K562 (cell line): Measurements from ENCODE around the gene ERICH2. TPM values are rescaled to one million over a fixed set of nuclear protein-coding genes. Genes with fewer than 3 reads are reported as not detected.

Source experiments
- BDP1 ChIP-seq: IDR thresholded peaks from 3 replicates; pipeline ENCODE4 v1.6.1; 2011; ENCODE audit not compliant: insufficient read length, insufficient read depth
- BRD9 ChIP-seq: fragments of 450-650 bp; IDR thresholded peaks from 2 replicates; pipeline ENCODE4 v1.6.1; 2018; ENCODE audit warnings: low read depth; ENCODE audit not compliant: partially characterized antibody
- CCAR2 ChIP-seq: fragments of 200-400 bp; formaldehyde crosslinking; IDR thresholded peaks from 2 replicates; pipeline ENCODE4 v1.6.1; 2017; ENCODE audit warnings: mild to moderate bottlenecking, low read depth, low read length
- CHD1 ChIP-seq: fragments of 200-600 bp; sonication (generic); IDR thresholded peaks from one replicate; pipeline ENCODE4 v1.6.1; 2012; ENCODE audit warnings: mild to moderate bottlenecking, moderate library complexity, low read length, inconsistent platforms
- KAT8 ChIP-seq: fragments of 450-650 bp; IDR thresholded peaks from 2 replicates; pipeline ENCODE4 v1.6.1; 2016; ENCODE audit warnings: low read depth, mild to moderate bottlenecking
- NCOA1 ChIP-seq: fragments of 450-650 bp; IDR thresholded peaks from 2 replicates; pipeline ENCODE4 v1.6.1; 2016; ENCODE audit warnings: low read depth
- PHB2 ChIP-seq: fragments of 450-650 bp; IDR thresholded peaks from 2 replicates; pipeline ENCODE4 v1.6.1; 2017; ENCODE audit warnings: low read depth
- RAD51 ChIP-seq: fragments of 450-650 bp; IDR thresholded peaks from 2 replicates; pipeline ENCODE4 v1.7.1; 2016; ENCODE audit warnings: low read depth, mild to moderate bottlenecking, borderline replicate concordance
- RB1 ChIP-seq: fragments of 450-650 bp; IDR thresholded peaks from 2 replicates; pipeline ENCODE4 v1.6.1; 2017; ENCODE audit warnings: low read depth, mild to moderate bottlenecking
- SMARCA5 ChIP-seq: fragments of 450-650 bp; IDR thresholded peaks from 2 replicates; pipeline ENCODE4 v1.6.1; 2016
- SUPT5H ChIP-seq: fragments of 450-650 bp; IDR thresholded peaks from 2 replicates; pipeline ENCODE4 v1.6.1; 2016
- ZNF263 ChIP-seq: sonication (generic); formaldehyde crosslinking; IDR thresholded peaks from 2 replicates; pipeline ENCODE4 v1.8.0; 2022; ENCODE audit warnings: mild to moderate bottlenecking, missing genetic modification reagents, borderline replicate concordance
- polyA plus RNA-seq, 8 experiments: library from polyadenylated mRNA; depleted of rRNA in 4 of 8; stranded (reverse) in 5 of 8; unstranded in 3 of 8; fragments of >200 nt; fragmentation: Nextera tagmentation in 2 of 8; fragmentation: Illumina TruSeq in 1 of 8; extraction: Ambion mirVana in 2 of 8; extraction: Trizol in 1 of 8; gene quantifications; 2 replicates each; pipeline versions ENCODE4 v1.2.1 to v1.2.3, GENCODE V29; 2011 to 2014; ENCODE audit warnings: inconsistent platforms in 1 of 8, missing spikeins in 1 of 8
- total RNA-seq, 7 experiments: library from RNA; depleted of rRNA in 6 of 7; stranded (reverse); fragments of >200 nt in 6 of 7; fragmentation: Illumina TruSeq in 2 of 7; extraction: Trizol in 2 of 7; gene quantifications; 2 replicates each; pipeline versions ENCODE4 v1.2.1 to v1.2.3, GENCODE V29; 2011 to 2021; ENCODE audit warnings: low replicate concordance in 1 of 7
- TF ChIP-seq, protein P1 (sequence below): fragments of 250-450 bp; sonication (Bioruptor Pico); IDR thresholded peaks from 2 replicates; pipeline ENCODE4 v1.4.0; 2020
- TF ChIP-seq, protein P2 (sequence below): fragments of 450-650 bp; formaldehyde crosslinking; IDR thresholded peaks from 2 replicates; pipeline ENCODE4 v1.4.0; 2020; ENCODE audit warnings: mild to moderate bottlenecking, moderate library complexity
- TF ChIP-seq, protein P3 (sequence below): fragments of 250-450 bp; sonication (Bioruptor Pico); IDR thresholded peaks from 2 replicates; pipeline ENCODE4 v1.4.0; 2020; ENCODE audit warnings: mild to moderate bottlenecking, moderate library complexity, borderline replicate concordance
- TF ChIP-seq, protein P4 (sequence below): fragments of 250-450 bp; sonication (Bioruptor Pico); IDR thresholded peaks from 2 replicates; pipeline ENCODE4 v1.9.0; 2021; ENCODE audit warnings: mild to moderate bottlenecking, inconsistent platforms

Gene ERICH2
- total and polyA plus RNA-seq, 9 of the 15 experiments (the other 6 are each of a cell fraction or from before 2014, with no cell fraction given): 0.85 to 2.4 (median 1.6) TPM

DNA sequence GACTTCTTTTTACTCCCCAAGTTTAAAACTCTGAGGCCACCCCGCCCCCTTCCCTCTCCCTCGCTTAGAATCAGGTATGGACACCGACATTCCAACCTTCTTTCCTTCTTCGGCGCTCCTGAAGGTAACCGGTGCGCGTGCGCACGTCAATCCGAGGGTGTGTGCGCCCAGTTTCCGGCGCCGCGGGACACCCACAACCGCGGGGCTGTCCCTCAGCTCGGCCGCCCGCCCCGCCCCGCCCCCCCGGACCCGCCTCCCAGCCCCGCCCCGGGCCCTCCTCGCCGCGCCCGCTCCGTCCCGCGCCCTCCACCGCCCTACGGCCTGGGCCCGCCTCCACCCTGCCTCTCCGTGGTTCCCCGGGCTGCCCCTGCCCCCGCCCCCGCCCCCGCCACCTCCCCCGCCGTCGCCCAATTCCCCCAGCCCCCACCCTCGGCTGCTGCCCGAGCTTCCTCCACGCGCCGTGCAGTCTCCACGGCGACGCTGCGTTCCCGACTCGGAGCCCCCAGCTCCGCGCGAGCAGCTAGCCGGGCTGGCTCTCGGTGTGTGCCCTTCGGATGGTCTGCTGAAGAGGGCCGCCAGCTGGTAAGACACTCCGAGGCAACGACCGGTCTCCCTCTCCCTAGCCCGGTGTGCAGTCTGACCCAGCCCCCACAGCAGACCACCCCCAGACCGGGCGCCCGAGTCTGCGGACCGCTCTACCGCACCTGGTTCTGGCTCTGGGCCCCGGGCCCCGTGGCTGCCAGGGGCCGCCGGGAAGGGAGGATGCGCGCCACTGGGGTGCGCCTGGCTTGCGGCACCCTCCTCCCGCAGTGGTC lies 635 bp downstream of the ERICH2 start (continued):
- TF ChIP-seq, protein P1, sequence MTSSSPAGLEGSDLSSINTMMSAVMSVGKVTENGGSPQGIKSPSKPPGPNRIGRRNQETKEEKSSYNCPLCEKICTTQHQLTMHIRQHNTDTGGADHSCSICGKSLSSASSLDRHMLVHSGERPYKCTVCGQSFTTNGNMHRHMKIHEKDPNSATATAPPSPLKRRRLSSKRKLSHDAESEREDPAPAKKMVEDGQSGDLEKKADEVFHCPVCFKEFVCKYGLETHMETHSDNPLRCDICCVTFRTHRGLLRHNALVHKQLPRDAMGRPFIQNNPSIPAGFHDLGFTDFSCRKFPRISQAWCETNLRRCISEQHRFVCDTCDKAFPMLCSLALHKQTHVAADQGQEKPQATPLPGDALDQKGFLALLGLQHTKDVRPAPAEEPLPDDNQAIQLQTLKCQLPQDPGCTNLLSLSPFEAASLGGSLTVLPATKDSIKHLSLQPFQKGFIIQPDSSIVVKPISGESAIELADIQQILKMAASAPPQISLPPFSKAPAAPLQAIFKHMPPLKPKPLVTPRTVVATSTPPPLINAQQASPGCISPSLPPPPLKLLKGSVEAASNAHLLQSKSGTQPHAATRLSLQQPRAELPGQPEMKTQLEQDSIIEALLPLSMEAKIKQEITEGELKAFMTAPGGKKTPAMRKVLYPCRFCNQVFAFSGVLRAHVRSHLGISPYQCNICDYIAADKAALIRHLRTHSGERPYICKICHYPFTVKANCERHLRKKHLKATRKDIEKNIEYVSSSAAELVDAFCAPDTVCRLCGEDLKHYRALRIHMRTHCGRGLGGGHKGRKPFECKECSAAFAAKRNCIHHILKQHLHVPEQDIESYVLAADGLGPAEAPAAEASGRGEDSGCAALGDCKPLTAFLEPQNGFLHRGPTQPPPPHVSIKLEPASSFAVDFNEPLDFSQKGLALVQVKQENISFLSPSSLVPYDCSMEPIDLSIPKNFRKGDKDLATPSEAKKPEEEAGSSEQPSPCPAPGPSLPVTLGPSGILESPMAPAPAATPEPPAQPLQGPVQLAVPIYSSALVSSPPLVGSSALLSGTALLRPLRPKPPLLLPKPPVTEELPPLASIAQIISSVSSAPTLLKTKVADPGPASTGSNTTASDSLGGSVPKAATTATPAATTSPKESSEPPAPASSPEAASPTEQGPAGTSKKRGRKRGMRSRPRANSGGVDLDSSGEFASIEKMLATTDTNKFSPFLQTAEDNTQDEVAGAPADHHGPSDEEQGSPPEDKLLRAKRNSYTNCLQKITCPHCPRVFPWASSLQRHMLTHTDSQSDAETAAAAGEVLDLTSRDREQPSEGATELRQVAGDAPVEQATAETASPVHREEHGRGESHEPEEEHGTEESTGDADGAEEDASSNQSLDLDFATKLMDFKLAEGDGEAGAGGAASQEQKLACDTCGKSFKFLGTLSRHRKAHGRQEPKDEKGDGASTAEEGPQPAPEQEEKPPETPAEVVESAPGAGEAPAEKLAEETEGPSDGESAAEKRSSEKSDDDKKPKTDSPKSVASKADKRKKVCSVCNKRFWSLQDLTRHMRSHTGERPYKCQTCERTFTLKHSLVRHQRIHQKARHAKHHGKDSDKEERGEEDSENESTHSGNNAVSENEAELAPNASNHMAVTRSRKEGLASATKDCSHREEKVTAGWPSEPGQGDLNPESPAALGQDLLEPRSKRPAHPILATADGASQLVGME (CRISPR knock-in tag): peak; percentile 95
- TF ChIP-seq CCAR2 (no peak), RAD51 (no peak), BDP1 (no peak), SMARCA5 (no peak), PHB2 (no peak), BRD9 (peak; percentile 8), KAT8 (no peak), NCOA1 (0 out of 2 replicates have a peak, but pooled peaks have one; percentile 0), ZNF263 (CRISPR knock-in tag) (peak; percentile 71; the same call in 1 of the 2 replicates), RB1 (peak; percentile 83), CHD1 (peak; percentile 22), SUPT5H (peak; percentile 73)
- TF ChIP-seq, protein P2, sequence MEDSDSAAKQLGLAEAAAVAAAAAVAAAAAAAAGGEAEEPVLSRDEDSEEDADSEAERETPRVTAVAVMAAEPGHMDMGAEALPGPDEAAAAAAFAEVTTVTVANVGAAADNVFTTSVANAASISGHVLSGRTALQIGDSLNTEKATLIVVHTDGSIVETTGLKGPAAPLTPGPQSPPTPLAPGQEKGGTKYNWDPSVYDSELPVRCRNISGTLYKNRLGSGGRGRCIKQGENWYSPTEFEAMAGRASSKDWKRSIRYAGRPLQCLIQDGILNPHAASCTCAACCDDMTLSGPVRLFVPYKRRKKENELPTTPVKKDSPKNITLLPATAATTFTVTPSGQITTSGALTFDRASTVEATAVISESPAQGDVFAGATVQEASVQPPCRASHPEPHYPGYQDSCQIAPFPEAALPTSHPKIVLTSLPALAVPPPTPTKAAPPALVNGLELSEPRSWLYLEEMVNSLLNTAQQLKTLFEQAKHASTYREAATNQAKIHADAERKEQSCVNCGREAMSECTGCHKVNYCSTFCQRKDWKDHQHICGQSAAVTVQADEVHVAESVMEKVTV (CRISPR knock-in tag): no peak
- TF ChIP-seq, protein P3, sequence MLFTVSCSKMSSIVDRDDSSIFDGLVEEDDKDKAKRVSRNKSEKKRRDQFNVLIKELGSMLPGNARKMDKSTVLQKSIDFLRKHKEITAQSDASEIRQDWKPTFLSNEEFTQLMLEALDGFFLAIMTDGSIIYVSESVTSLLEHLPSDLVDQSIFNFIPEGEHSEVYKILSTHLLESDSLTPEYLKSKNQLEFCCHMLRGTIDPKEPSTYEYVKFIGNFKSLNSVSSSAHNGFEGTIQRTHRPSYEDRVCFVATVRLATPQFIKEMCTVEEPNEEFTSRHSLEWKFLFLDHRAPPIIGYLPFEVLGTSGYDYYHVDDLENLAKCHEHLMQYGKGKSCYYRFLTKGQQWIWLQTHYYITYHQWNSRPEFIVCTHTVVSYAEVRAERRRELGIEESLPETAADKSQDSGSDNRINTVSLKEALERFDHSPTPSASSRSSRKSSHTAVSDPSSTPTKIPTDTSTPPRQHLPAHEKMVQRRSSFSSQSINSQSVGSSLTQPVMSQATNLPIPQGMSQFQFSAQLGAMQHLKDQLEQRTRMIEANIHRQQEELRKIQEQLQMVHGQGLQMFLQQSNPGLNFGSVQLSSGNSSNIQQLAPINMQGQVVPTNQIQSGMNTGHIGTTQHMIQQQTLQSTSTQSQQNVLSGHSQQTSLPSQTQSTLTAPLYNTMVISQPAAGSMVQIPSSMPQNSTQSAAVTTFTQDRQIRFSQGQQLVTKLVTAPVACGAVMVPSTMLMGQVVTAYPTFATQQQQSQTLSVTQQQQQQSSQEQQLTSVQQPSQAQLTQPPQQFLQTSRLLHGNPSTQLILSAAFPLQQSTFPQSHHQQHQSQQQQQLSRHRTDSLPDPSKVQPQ (CRISPR knock-in tag): no peak
- TF ChIP-seq, protein P4, sequence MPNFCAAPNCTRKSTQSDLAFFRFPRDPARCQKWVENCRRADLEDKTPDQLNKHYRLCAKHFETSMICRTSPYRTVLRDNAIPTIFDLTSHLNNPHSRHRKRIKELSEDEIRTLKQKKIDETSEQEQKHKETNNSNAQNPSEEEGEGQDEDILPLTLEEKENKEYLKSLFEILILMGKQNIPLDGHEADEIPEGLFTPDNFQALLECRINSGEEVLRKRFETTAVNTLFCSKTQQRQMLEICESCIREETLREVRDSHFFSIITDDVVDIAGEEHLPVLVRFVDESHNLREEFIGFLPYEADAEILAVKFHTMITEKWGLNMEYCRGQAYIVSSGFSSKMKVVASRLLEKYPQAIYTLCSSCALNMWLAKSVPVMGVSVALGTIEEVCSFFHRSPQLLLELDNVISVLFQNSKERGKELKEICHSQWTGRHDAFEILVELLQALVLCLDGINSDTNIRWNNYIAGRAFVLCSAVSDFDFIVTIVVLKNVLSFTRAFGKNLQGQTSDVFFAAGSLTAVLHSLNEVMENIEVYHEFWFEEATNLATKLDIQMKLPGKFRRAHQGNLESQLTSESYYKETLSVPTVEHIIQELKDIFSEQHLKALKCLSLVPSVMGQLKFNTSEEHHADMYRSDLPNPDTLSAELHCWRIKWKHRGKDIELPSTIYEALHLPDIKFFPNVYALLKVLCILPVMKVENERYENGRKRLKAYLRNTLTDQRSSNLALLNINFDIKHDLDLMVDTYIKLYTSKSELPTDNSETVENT (CRISPR knock-in tag): no peak
